HG03520 (cell line): ENCODE results near the gene OPRM1.

Experiments used
- ATAC-seq: cut with Tn5 transposase; IDR thresholded peaks from one replicate; pipeline ENCODE4 v1.9.1; 2021; ENCODE audit warnings: mild to moderate bottlenecking, moderate library complexity; ENCODE audit not compliant: unreplicated experiment

Gene OPRM1

GRCh38 chr6:154080461-154081189 is 41.6 kb downstream of the OPRM1 start:
- no peak for ATAC-seq

DNA sequence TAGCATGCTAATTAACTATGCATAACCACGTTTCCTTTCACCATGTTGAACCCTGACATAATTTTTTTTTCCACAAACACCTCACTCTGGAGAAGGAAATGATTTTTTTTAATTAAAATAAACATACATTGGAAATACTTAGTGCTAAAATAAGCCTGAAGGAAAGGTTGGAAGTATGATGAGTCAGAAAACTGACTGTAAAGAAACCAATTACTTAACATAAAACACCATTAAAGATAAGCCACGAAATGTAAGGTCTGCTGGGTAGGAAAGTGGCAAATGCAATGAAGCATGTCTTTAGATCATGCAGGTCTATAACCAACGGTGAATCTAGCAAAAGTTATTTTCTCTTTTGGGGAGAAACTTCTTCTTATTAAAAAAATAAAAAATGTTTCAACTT is 47.5 kb downstream of the OPRM1 start:
- no peak for ATAC-seq

DNA sequence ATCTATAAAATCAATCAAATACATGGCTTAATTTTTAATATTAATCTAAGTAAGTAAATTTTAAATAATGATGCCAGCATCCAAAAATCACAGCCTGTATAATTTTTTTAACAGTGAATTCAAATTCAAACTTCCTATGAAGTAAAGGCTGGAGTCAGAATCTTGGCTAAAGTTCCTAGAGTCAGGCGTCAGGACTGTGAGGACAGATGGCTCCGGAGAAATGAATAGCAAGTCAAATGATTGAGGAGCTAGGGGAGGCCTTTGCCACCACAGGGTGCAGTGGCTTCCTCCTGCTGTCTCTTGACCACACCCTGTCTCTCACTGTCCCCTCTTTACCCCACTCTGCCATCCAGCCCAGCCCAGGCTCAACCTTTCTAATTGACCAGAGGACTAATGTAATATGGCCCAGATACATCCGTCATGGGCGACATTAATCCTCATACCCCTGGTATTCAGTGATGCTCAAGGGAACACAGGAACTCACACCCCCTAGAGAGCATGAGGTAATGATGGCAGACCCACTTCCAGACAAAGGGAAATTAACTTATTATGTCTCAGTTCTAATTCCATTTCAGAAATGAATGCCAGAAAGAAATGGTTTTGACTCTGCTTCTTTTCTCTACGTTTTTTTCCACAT is 53.4 kb downstream of the OPRM1 start:
- no peak for ATAC-seq

DNA sequence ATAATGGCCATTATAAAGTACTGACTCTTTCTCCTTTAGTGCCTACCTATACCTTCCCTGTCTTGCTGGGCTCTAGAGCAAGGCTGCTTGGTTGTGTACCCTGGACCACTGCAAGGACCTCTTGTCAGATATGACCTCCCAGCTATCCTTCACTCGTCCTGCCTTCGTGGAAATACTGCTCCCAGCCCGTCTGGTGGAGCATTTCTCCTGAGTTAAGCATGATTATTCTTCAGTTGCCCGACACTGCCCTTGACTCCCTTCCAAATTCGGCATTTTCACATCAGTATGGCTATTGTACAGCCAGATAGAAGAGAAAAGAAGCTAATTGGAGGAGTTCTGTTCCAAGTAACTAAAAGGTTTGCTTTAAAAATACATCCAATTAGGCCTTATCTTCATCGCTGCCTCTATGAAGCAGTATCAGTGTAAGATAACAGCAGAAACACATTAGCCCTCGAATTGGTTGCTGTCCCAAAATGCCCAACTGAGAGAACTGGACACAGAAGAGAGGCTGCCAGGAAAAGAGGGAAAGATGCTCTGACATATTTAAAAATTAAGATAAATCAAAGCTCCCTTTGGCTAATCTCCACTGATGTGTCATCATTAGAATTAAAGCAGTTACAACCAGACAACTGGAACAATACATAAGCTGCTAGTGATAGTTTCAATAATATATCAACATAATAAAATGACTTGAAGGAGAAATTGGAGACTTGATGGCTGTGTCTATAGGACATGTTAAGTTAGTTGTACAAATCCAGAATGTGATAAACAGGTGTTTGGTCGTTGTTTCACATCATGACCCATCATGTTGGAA is 54.4 kb downstream of the OPRM1 start:
- no peak for ATAC-seq

- ATAC-seq = no peak
Measured at GRCh38 chr6:154095571-154095970, 56.5 kb downstream of the OPRM1 start.

DNA sequence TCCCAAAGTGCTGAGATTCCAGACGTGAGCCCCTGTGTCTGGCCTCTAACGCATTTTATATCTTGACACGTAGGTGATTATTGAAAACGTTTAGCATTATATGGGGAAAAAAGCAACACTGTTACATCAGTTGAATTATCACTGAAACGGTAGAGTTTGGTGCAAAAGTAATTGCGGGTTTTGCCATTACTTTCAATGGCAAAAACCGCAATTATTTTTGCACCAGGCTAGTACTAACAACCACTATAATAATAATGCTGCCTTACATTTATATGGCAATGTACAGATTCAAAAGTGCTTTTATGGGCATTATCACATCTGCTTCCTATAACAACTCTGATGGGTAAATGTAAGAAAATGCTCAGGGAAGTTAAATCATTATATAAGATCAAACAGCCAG is 57.3 kb downstream of the OPRM1 start:
- no peak for ATAC-seq

- ATAC-seq = no peak
Measured at GRCh38 chr6:154096834-154097233, 57.8 kb downstream of the OPRM1 start.

DNA sequence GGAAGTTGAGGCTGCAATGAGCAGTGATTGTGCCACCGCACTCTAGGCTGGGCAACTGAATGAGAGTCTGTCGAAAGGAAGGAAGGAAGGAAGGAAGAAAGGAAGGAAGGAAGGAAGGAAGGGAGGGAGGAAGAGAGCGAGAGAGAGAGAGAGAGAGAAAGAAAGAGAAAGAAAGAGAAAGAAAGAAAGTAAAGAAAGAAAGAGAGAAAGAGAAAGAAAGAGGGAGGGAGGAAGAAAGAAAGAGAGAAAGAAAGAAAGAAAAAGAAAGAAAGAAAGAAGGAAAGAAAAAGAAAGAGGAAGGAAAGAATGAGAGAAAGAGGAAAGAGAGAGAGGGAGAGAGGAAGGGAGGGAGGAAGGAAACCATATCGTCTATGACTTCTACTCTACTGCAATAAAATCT is 60.2 kb downstream of the OPRM1 start:
- no peak for ATAC-seq

- no peak for ATAC-seq
Measured at GRCh38 chr6:154106251-154106650, 67.2 kb downstream of the OPRM1 start.

- ATAC-seq = no peak
Measured at GRCh38 chr6:154111025-154111424, 72.0 kb downstream of the OPRM1 start.

- no peak for ATAC-seq
Measured at GRCh38 chr6:154112181-154112809, 73.3 kb downstream of the OPRM1 start.

DNA sequence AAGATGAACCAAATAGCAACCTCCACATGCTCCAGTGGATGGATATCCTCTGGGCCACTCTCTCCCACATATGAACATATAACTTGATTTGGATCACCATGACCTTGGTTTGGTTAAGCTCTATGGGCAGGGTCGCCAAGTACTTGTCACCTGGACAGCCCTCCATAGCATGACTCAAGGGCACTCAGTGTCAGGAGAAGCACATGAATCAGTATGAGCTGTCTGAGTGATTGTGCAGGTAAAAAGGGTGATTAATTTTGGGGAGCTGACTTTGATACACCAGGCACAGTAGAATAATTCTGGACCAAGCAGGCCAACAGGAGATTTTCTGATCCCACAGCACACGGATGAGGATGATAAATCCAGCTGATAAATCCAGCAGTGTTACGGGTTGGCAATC is 74.4 kb downstream of the OPRM1 start:
- no peak for ATAC-seq

GRCh38 chr6:154117485-154117884 is 78.4 kb downstream of the OPRM1 start:
- no peak for ATAC-seq

- no peak for ATAC-seq
Measured at GRCh38 chr6:154122195-154122925, 83.3 kb downstream of the OPRM1 start.

- ATAC-seq = no peak
Measured at GRCh38 chr6:154123155-154123956, 84.3 kb downstream of the OPRM1 start.

- ATAC-seq = no peak
Measured at GRCh38 chr6:154125421-154125820, 86.4 kb downstream of the OPRM1 start.

GRCh38 chr6:154127657-154128056 is 88.6 kb downstream of the OPRM1 start:
- no peak for ATAC-seq

DNA sequence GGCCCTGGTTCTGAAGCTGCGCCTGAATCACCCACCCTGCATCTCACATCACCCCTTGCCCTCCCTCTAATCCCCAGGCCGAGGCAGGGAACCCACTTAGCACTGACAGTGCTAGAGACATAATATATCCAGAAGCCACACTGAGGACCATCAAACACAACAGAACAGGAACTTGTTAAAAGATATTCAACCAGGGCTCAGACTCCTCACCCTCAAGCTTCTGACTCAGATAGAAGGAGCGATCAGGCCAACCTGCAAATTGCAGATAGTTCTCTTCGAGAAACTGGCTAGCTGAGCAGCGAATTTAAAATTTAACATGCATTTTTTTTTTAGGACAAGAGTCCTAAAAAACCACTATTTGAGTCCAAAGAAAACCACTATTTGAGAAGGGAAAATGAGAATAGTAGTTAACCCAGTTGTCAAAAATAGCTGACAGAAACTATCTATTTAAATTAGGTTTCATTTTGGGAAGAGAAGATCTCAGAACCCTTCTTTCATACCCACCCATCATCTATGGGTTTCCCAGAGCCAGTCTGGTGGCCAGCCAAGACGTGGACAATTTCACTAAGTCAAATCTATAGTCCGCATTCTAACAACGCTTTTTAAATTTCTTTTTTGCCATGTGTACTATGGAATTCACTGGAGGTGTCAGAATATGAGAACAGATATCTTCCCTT is 95.6 kb downstream of the OPRM1 start:
- no peak for ATAC-seq

GRCh38 chr6:154138793-154139192 is 99.8 kb downstream of the OPRM1 start:
- no peak for ATAC-seq
